22Rv1 (cell line): ENCODE results near the gene FOXR2.

Experiments
- ZFX ChIP-seq: fragments of 450-650 bp; IDR thresholded peaks from 2 replicates; pipeline ENCODE4 v1.6.1; 2017; ENCODE audit warnings: antibody characterized with exemption, borderline replicate concordance
- TF ChIP-seq, protein P1 (sequence below): fragments of 450-650 bp; IDR thresholded peaks from 2 replicates; pipeline ENCODE4 v1.5.1; 2017; ENCODE audit warnings: mild to moderate bottlenecking

DNA sequence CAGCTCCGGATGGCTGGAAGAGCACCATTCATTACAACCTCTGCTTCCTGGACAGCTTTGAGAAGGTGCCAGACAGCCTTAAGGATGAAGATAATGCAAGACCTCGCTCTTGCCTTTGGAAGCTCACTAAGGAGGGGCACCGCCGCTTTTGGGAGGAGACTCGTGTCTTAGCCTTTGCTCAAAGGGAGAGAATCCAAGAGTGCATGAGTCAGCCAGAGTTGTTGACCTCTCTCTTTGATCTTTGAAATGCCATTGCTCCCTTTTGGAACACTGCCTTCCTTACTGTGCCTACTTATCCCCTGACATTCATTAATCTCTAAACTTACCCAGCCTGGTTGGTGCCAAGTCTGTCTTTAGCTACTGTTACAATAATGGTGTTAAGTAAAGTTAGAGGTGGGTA is 1.2 kb downstream of the FOXR2 start:
- TF ChIP-seq, protein P1, sequence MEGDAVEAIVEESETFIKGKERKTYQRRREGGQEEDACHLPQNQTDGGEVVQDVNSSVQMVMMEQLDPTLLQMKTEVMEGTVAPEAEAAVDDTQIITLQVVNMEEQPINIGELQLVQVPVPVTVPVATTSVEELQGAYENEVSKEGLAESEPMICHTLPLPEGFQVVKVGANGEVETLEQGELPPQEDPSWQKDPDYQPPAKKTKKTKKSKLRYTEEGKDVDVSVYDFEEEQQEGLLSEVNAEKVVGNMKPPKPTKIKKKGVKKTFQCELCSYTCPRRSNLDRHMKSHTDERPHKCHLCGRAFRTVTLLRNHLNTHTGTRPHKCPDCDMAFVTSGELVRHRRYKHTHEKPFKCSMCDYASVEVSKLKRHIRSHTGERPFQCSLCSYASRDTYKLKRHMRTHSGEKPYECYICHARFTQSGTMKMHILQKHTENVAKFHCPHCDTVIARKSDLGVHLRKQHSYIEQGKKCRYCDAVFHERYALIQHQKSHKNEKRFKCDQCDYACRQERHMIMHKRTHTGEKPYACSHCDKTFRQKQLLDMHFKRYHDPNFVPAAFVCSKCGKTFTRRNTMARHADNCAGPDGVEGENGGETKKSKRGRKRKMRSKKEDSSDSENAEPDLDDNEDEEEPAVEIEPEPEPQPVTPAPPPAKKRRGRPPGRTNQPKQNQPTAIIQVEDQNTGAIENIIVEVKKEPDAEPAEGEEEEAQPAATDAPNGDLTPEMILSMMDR = no peak
- TF ChIP-seq ZFX = no peak
